Vagina (tissue), 2 donors: ENCODE data around the gene FAM163B. TPM values are rescaled to one million over a fixed set of nuclear protein-coding genes. Genes with fewer than 3 reads are reported as not detected.

Source experiments
- DNase-seq, 2 donors: peaks; one replicate each; pipeline ENCODE4 v3.0.0-alpha.2; 2017; ENCODE audit errors: extremely low spot score in 2 of 2
- H3K27ac ChIP-seq: fragments of 200-600 bp; sonication (generic); one replicate; pipeline ENCODE4 v1.5.1; 2019
- H3K27me3 ChIP-seq: fragments of 200-600 bp; sonication (generic); one replicate; pipeline ENCODE4 v1.5.1; 2019
- H3K36me3 ChIP-seq, 2 donors: fragments of 200-600 bp; sonication (generic); one replicate each; pipeline ENCODE4 v1.5.1; 2017 to 2019
- H3K4me1 ChIP-seq: fragments of 200-600 bp; sonication (generic); one replicate; pipeline ENCODE4 v1.5.1; 2019
- H3K4me3 ChIP-seq, 2 donors: fragments of 200-600 bp; sonication (generic); 1 replicate in 1 of 2; 2 replicates in 1 of 2; pipeline ENCODE4 v1.5.1; 2016 to 2019
- H3K9me3 ChIP-seq: fragments of 200-600 bp; sonication (generic); one replicate; pipeline ENCODE4 v1.5.1; 2019
- CTCF ChIP-seq, 3 experiments: fragments of 450-650 bp in 2 of 3; fragments of 200-600 bp in 1 of 3; sonication (generic) in 1 of 3; IDR thresholded peaks; one replicate each; pipeline ENCODE4 v1.5.1; 2017 to 2019; ENCODE audit warnings: antibody characterized with exemption in 3 of 3, mild to moderate bottlenecking in 2 of 3, moderate library complexity in 2 of 3
- POLR2A ChIP-seq, 2 donors: fragments of 450-650 bp; IDR thresholded peaks; one replicate each; pipeline ENCODE4 v1.6.1; 2017; ENCODE audit warnings: antibody characterized with exemption in 2 of 2, mild to moderate bottlenecking in 2 of 2, moderate library complexity in 2 of 2
- POLR2AphosphoS5 ChIP-seq, 2 donors: sonication (generic); formaldehyde crosslinking; IDR thresholded peaks; one replicate each; pipeline ENCODE4 v1.9.0; 2017; ENCODE audit warnings: antibody characterized with exemption in 2 of 2, mild to moderate bottlenecking in 2 of 2, low read depth in 1 of 2; ENCODE audit not compliant: insufficient read depth in 1 of 2
- intact Hi-C: fragments of 100-400 bp; cut with DNase I; formaldehyde crosslinking; loops from one replicate; pipeline ENCODE4 v1.15.1; 2023
- total RNA-seq: library from RNA; depleted of rRNA; stranded (reverse); fragments of >200 nt; gene quantifications from one replicate; pipeline ENCODE4 v1.2.3, GENCODE V29; 2016

The FAM163B gene
- total RNA-seq, 1 donor from 2014 or later: not detected

GRCh38 chr9:133581513-133582343 lies 27.5 kb downstream of the FAM163B start:
- DNase-seq: no peak
- peaks cover 5% of the 10 kb centered on the region for H3K27me3 ChIP-seq
- no peaks in the 10 kb centered on the region for H3K9me3 ChIP-seq
- H3K4me3 ChIP-seq: no peak overlapping the region
- H3K36me3 ChIP-seq: no peaks in the 10 kb centered on the region
- TF ChIP-seq POLR2A (IDR thresholded peaks at IDR 0.05) (no peak), POLR2AphosphoS5 (IDR thresholded peaks at IDR 0.05; ENCODE audit: insufficient read depth in 1 of 2, low read depth in 1 of 2) (no peak), CTCF (IDR thresholded peaks at IDR 0.05) (no peak)
- intact Hi-C loops: no loop called here
- H3K27ac ChIP-seq: no peak overlapping the region
- peaks cover 29% of the 10 kb centered on the region for H3K4me1 ChIP-seq

- H3K36me3 ChIP-seq: no peaks in the 10 kb centered on the region
- peaks cover 32% of the 10 kb centered on the region for H3K4me1 ChIP-seq
- intact Hi-C loops: no loop called here
- H3K4me3 ChIP-seq: no peak overlapping the region
- H3K27me3 ChIP-seq: peaks cover 5% of the 10 kb centered on the region
- no peak for TF ChIP-seq POLR2AphosphoS5 (IDR thresholded peaks at IDR 0.05; ENCODE audit: insufficient read depth in 1 of 2, low read depth in 1 of 2)
- H3K27ac ChIP-seq: no peak overlapping the region
- no peak for DNase-seq
- no peaks in the 10 kb centered on the region for H3K9me3 ChIP-seq
These were observed 28.2 kb downstream of the FAM163B start for GRCh38 chr9:133581011-133581410.

- Histone ChIP-seq H3K36me3 (no peaks in the 10 kb centered on the region), H3K27ac (no peak overlapping the region), H3K4me3 (no peak overlapping the region), H3K27me3 (peaks cover 2% of the 10 kb centered on the region), H3K4me1 (peaks cover 25% of the 10 kb centered on the region), H3K9me3 (no peaks in the 10 kb centered on the region)
- no peak for TF ChIP-seq POLR2A (IDR thresholded peaks at IDR 0.05)
- TF ChIP-seq POLR2AphosphoS5 (IDR thresholded peaks at IDR 0.05; ENCODE audit: insufficient read depth in 1 of 2, low read depth in 1 of 2): no peak
- DNase-seq: no peak
- intact Hi-C loops: no loop called here
These were observed 28.8 kb downstream of the FAM163B start for GRCh38 chr9:133580419-133580738.

- no peak for TF ChIP-seq CTCF (IDR thresholded peaks at IDR 0.05)
- no peak for TF ChIP-seq POLR2A (IDR thresholded peaks at IDR 0.05)
- TF ChIP-seq POLR2AphosphoS5 (IDR thresholded peaks at IDR 0.05; ENCODE audit: insufficient read depth in 1 of 2, low read depth in 1 of 2): no peak
- intact Hi-C loops: no loop called here
- DNase-seq: no peak
- no peak overlapping the region for H3K4me3 ChIP-seq
- H3K27me3 ChIP-seq: no peaks in the 10 kb centered on the region
- H3K9me3 ChIP-seq: no peaks in the 10 kb centered on the region
- H3K4me1 ChIP-seq: peaks cover 20% of the 10 kb centered on the region
- H3K36me3 ChIP-seq: no peaks in the 10 kb centered on the region
- H3K27ac ChIP-seq: no peak overlapping the region
These were observed 29.4 kb downstream of the FAM163B start for GRCh38 chr9:133579601-133580418.

- no peak for DNase-seq
- Histone ChIP-seq H3K4me1 (peaks cover 15% of the 10 kb centered on the region), H3K36me3 (no peaks in the 10 kb centered on the region), H3K27me3 (no peaks in the 10 kb centered on the region), H3K9me3 (no peaks in the 10 kb centered on the region), H3K4me3 (no peak overlapping the region), H3K27ac (no peak overlapping the region)
- TF ChIP-seq POLR2AphosphoS5 (IDR thresholded peaks at IDR 0.05; ENCODE audit: insufficient read depth in 1 of 2, low read depth in 1 of 2): no peak
- no peak for TF ChIP-seq POLR2A (IDR thresholded peaks at IDR 0.05)
- intact Hi-C loops: no loop called here
These were observed 30.4 kb downstream of the FAM163B start for GRCh38 chr9:133578524-133579441.

- TF ChIP-seq POLR2AphosphoS5 (IDR thresholded peaks at IDR 0.05; ENCODE audit: insufficient read depth in 1 of 2, low read depth in 1 of 2) (no peak), POLR2A (IDR thresholded peaks at IDR 0.05) (no peak), CTCF (IDR thresholded peaks at IDR 0.05) (no peak)
- intact Hi-C loops: no loop called here
- Histone ChIP-seq H3K9me3 (no peaks in the 10 kb centered on the region), H3K4me3 (no peak overlapping the region), H3K27me3 (no peaks in the 10 kb centered on the region), H3K36me3 (no peaks in the 10 kb centered on the region), H3K27ac (no peak overlapping the region), H3K4me1 (peaks cover 20% of the 10 kb centered on the region)
- no peak for DNase-seq
These were observed 31.5 kb downstream of the FAM163B start for GRCh38 chr9:133577737-133578112.
